GM04503 (cell line): Measurements from ENCODE around the gene VANGL2.

Experiments used
- DNase-seq: peaks from one replicate; pipeline ENCODE4 v3.0.0-alpha.2; 2012; ENCODE audit warnings: low read depth

The VANGL2 gene

GRCh38 chr1:160428655-160429054, 28.3 kb downstream of the VANGL2 start:
- DNase-seq = no peak

GRCh38 chr1:160429125-160429561, 28.8 kb downstream of the VANGL2 start:
- no peak for DNase-seq

GRCh38 chr1:160429702-160430535, 29.6 kb downstream of the VANGL2 start:
- no peak for DNase-seq

- DNase-seq = no peak
These were observed 30.6 kb downstream of the VANGL2 start for GRCh38 chr1:160431006-160431405.

GRCh38 chr1:160431571-160431970, 31.2 kb downstream of the VANGL2 start:
- no peak for DNase-seq

GRCh38 chr1:160432371-160432786, 32.0 kb downstream of the VANGL2 start:
- DNase-seq = no peak

- DNase-seq = peak; percentile 4
These were observed 36.6 kb downstream of the VANGL2 start for GRCh38 chr1:160436966-160437365.

- DNase-seq = no peak
These were observed 37.3 kb downstream of the VANGL2 start for GRCh38 chr1:160437432-160438316.

GRCh38 chr1:160438317-160438918, 38.1 kb downstream of the VANGL2 start:
- no peak for DNase-seq

GRCh38 chr1:160438935-160439334, 38.6 kb downstream of the VANGL2 start:
- no peak for DNase-seq

GRCh38 chr1:160439718-160440117, 39.4 kb downstream of the VANGL2 start:
- DNase-seq = no peak

GRCh38 chr1:160446945-160447600, 46.7 kb downstream of the VANGL2 start:
- no peak for DNase-seq

GRCh38 chr1:160449494-160449893, 49.1 kb downstream of the VANGL2 start:
- no peak for DNase-seq

GRCh38 chr1:160451119-160451858, 50.9 kb downstream of the VANGL2 start:
- no peak for DNase-seq

GRCh38 chr1:160451859-160452232, 51.5 kb downstream of the VANGL2 start:
- DNase-seq = no peak

- no peak for DNase-seq
These were observed 53.1 kb downstream of the VANGL2 start for GRCh38 chr1:160453443-160453842.

GRCh38 chr1:160454371-160455152, 54.2 kb downstream of the VANGL2 start:
- no peak for DNase-seq

GRCh38 chr1:160455153-160455517, 54.8 kb downstream of the VANGL2 start:
- no peak for DNase-seq

- no peak for DNase-seq
These were observed 58.7 kb downstream of the VANGL2 start for GRCh38 chr1:160459056-160459455.

- DNase-seq = no peak
These were observed 59.3 kb downstream of the VANGL2 start for GRCh38 chr1:160459687-160460086.

- DNase-seq = no peak
These were observed 59.9 kb downstream of the VANGL2 start for GRCh38 chr1:160460214-160460642.
